ENCODE data around the gene DDX19B.
"Not testable (repeated sequence)": the region's sequence is repeated elsewhere in the genome, so short reads cannot be mapped to it uniquely, and the experiment has no call there.

DDX19B gene

GRCh38 chr16:70298988-70299938, at the start of gene DDX19B:
TSS of gene DDX19B (plus strand) at chr16:70299186. CDS start at chr16:70299298, 112 bp downstream.
- peak within 1 kb of the TSS; percentile 99 for H3K4me3 ChIP-seq (ENCODE audit: low read length)
- peak; percentile 62 for DNase-seq (ENCODE audit: low read depth)
- TF ChIP-seq CTCF (conservative IDR thresholded peaks at IDR 0.05; ENCODE audit: low read length): no peak

GRCh38 chr16:70249697-70250096, 49.3 kb upstream of the DDX19B start:
- DNase-seq (ENCODE audit: low read depth); H3K4me3 ChIP-seq (ENCODE audit: low read length): not testable (repeated sequence)

DNA sequence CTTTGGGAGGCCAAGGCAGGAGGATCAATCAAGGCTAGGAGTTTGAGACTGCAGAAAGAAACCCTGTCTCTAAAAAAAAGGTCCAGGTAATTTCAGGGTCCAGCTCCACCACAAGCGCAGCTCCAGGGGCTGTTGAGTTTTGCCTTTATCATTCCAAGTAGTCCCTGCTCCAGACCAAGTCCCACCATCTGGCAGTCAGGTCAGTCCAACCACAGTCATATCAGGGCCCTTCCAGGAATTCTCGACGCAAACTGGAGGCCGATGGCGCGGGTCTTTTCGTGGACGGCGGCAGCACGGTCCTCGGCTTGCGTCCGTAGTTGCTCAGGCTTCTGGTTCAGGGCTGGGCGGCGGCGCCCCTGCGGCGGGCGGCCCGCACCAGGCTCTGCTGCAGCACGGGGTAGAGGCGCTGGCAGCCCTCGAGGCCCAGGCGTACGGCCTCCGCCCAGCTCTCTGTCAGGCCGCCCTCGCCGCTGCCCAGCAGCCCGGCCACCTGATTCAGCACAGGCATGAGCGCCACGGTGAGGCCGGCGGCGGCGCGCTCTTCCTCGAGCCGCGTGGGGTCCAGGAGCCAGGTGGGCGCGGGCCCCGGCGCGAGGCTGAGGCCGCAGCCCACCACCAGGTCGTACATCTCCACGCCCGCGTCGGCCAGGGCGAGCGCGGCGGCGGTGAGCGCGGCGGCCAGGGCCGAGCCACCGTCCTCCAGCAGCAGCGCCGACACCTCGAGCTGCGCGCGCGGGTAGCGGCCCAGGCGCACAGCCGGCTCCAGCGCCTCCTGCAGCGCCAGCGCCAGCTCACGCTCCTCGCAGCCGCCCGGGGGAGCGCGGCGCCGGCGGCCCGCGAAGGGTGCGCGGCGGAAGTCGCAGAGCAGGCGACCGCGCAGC, 48.0 kb upstream of the DDX19B start:
- TF ChIP-seq CTCF (conservative IDR thresholded peaks at IDR 0.05; ENCODE audit: low read length): no peak
- DNase-seq (ENCODE audit: low read depth): peak; percentile 44
- H3K4me3 ChIP-seq (ENCODE audit: low read length): peak overlapping the region; percentile 39

GRCh38 chr16:70251629-70252354, 47.2 kb upstream of the DDX19B start, which contains the start of gene EXOSC6:
TSS of gene EXOSC6 (minus strand) at chr16:70251940. CDS start at chr16:70251900, 40 bp downstream.
- peak; percentile 72 for TF ChIP-seq CTCF (conservative IDR thresholded peaks at IDR 0.05; ENCODE audit: low read length)
- peak; percentile 89 for DNase-seq (ENCODE audit: low read depth)
- H3K4me3 ChIP-seq (ENCODE audit: low read length): peak within 1 kb of the TSS; percentile 41

- H3K4me3 ChIP-seq (ENCODE audit: low read length): no peak overlapping the region
- peak; percentile 17 for DNase-seq (ENCODE audit: low read depth)
- TF ChIP-seq CTCF (conservative IDR thresholded peaks at IDR 0.05; ENCODE audit: low read length): peak; percentile 46
Measured at GRCh38 chr16:70252355-70252988, 46.5 kb upstream of the DDX19B start.

DNA sequence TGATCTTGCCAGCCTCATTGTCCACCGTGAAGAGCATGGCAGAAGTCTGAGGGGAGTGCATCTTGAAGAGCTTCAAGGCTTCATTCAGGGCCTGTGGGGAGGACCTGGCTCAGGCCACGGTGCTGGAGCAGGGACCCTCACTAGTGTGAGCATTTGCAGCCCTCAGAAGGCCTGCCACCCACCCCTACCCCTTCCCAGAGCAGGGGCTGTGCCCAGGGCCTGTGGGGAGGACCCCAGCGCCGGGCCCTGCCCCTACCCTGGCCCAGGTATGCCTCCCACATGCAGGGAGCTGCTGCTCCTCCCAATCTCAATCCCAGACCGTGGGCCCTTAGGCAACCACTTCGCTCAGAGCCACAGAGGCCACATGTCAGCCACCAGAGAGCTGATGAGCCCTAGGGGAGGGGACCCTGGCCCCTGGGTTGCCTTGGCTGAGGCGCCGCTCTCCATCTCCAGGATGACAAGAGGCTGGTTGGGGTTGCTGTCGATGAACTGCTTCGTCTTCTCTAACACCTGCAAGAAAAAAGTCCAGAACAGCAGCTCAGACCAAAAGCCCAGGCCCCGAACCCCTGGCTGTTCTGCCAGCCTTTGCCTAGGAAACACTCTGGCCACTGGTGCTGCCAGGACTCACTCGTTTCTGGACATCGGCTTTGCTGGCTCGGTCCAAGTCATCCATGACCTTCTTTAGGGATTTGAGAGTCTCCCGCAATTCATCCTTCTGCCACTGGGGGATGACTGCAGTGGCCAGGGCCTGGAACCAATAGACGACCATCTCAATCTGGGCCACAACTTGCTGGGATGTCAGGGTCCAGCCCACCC, 45.5 kb upstream of the DDX19B start:
- peak; percentile 52 for TF ChIP-seq CTCF (conservative IDR thresholded peaks at IDR 0.05; ENCODE audit: low read length)
- DNase-seq (ENCODE audit: low read depth): peak; percentile 40
- no peak overlapping the region for H3K4me3 ChIP-seq (ENCODE audit: low read length)
